Measurements from ENCODE around the gene NCMAP.

NCMAP gene

GRCh38 chr1:24572301-24572700 lies 16.4 kb downstream of the NCMAP start:
- Histone ChIP-seq H3K36me3 (ENCODE audit: insufficient read depth, low read length) (no peaks in the 10 kb centered on the region), H3K27ac (ENCODE audit: low read depth, low read length) (no peak overlapping the region), H3K4me3 (ENCODE audit: low read length) (no peak overlapping the region), H3K9me3 (ENCODE audit: insufficient read depth, low read depth, low read length) (no peaks in the 10 kb centered on the region), H3K4me1 (ENCODE audit: insufficient read depth, low read length) (no peaks in the 10 kb centered on the region), H3K9ac (ENCODE audit: low read depth, low read length) (no peak overlapping the region), H3K27me3 (ENCODE audit: insufficient read depth, low read length) (no peaks in the 10 kb centered on the region)
- WGBS, result 92% methylated on average over 9 of the region's 9 CpGs

DNA sequence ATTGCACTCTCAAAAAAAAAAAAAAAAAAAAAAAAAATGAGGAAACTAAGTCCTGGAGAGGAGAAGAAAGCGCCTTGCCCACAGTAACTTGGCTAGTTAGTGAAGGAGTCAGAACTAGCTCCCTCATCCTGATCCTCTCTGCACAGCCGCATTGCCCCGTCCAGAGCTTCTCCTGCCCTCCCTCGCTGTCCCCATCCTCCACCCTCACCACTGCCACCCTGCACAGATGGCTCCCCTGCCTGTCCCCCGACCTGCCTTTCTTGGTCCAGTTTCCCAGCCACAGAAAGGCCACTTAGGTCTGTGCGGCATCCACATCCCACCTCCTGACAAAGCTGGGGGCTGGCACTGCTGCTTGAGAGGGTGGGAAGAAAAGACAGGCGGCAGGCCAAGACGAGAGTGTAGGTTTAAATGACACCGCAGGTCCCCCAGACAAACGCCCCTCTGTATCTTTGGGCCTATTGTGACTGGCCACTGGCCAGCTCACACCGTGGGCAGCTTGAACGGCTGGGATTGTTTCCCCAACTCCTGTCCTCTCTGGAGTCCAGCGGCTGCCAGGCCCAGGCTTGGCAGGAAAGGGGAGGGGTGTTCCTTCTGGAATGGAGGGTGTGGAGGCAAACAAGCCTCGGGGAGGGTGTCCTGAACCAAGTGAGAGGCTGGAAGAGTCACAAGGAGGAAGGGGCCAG lies 20.2 kb downstream of the NCMAP start:
- Histone ChIP-seq H3K27me3 (ENCODE audit: insufficient read depth, low read length) (no peaks in the 10 kb centered on the region), H3K9ac (ENCODE audit: low read depth, low read length) (no peak overlapping the region), H3K27ac (ENCODE audit: low read depth, low read length) (no peak overlapping the region), H3K36me3 (ENCODE audit: insufficient read depth, low read length) (no peaks in the 10 kb centered on the region), H3K4me3 (ENCODE audit: low read length) (no peak overlapping the region), H3K4me1 (ENCODE audit: insufficient read depth, low read length) (no peaks in the 10 kb centered on the region), H3K9me3 (ENCODE audit: insufficient read depth, low read depth, low read length) (no peaks in the 10 kb centered on the region)
- WGBS, result 76% methylated on average over 13 of the region's 14 CpGs

DNA sequence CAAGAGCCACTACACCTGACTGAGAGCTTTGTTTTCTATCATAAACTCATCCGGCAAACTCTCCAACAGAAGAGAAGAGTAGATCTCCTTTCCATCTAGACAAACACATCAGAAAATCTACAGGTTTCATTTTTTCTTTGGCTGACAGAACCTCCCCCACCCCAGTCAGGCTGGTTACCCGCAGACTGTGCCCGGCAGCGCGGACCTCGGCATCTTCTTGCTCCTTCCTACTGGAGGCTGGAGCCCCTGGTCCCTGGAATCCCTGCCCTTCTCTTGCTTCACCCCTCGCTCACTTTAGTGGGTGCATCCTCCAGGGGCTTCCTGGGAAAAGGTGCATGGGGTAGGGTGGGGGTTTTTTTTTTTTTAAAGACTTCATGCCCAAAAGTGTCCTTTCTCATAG lies 23.0 kb downstream of the NCMAP start:
- H3K36me3 ChIP-seq (ENCODE audit: insufficient read depth, low read length), result no peaks in the 10 kb centered on the region
- H3K27ac ChIP-seq (ENCODE audit: low read depth, low read length), result no peak overlapping the region
- H3K27me3 ChIP-seq (ENCODE audit: insufficient read depth, low read length), result no peaks in the 10 kb centered on the region
- H3K4me3 ChIP-seq (ENCODE audit: low read length), result no peak overlapping the region
- no peaks in the 10 kb centered on the region for H3K9me3 ChIP-seq (ENCODE audit: insufficient read depth, low read depth, low read length)
- H3K4me1 ChIP-seq (ENCODE audit: insufficient read depth, low read length), result no peaks in the 10 kb centered on the region
- 94% methylated on average over 6 of the region's 7 CpGs for WGBS
- no peak overlapping the region for H3K9ac ChIP-seq (ENCODE audit: low read depth, low read length)

DNA sequence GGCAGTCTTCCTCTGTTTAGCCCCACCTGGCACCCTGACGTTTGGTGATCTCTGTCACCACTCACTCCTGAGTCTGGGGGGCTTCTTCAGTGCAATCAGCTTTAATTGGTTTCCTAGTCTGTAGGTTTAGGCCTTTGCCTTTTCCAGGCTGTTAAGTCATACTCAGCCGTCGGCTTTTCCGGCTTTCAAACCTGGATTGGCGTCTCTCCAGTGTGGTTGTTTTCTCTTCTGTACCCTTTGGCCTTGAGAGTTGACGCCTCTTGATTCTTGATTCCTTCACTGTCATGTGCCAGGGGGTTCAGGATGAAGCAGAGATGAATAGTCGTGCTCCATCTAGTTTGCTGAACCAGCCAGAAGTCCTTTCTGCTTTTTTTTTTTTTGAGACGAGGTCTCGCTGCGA lies 24.9 kb downstream of the NCMAP start:
- 85% methylated on average over 10 of the region's 10 CpGs for WGBS
- H3K4me1 ChIP-seq (ENCODE audit: insufficient read depth, low read length), result no peaks in the 10 kb centered on the region
- no peak overlapping the region for H3K9ac ChIP-seq (ENCODE audit: low read depth, low read length)
- no peaks in the 10 kb centered on the region for H3K9me3 ChIP-seq (ENCODE audit: insufficient read depth, low read depth, low read length)
- no peak overlapping the region for H3K4me3 ChIP-seq (ENCODE audit: low read length)
- no peaks in the 10 kb centered on the region for H3K36me3 ChIP-seq (ENCODE audit: insufficient read depth, low read length)
- no peaks in the 10 kb centered on the region for H3K27me3 ChIP-seq (ENCODE audit: insufficient read depth, low read length)
- no peak overlapping the region for H3K27ac ChIP-seq (ENCODE audit: low read depth, low read length)

- Histone ChIP-seq H3K27ac (ENCODE audit: low read depth, low read length) (no peak overlapping the region), H3K4me3 (ENCODE audit: low read length) (no peak overlapping the region), H3K27me3 (ENCODE audit: insufficient read depth, low read length) (no peaks in the 10 kb centered on the region), H3K9ac (ENCODE audit: low read depth, low read length) (no peak overlapping the region), H3K36me3 (ENCODE audit: insufficient read depth, low read length) (no peaks in the 10 kb centered on the region), H3K9me3 (ENCODE audit: insufficient read depth, low read depth, low read length) (no peaks in the 10 kb centered on the region), H3K4me1 (ENCODE audit: insufficient read depth, low read length) (no peaks in the 10 kb centered on the region)
- WGBS, result 91% methylated on average over 6 of the region's 6 CpGs
Observed at GRCh38 chr1:24584171-24584647, 28.3 kb downstream of the NCMAP start.

GRCh38 chr1:24586119-24586518 lies 30.2 kb downstream of the NCMAP start:
- H3K27me3 ChIP-seq (ENCODE audit: insufficient read depth, low read length), result no peaks in the 10 kb centered on the region
- WGBS, result 87% methylated on average over 10 of the region's 10 CpGs
- H3K27ac ChIP-seq (ENCODE audit: low read depth, low read length), result no peak overlapping the region
- no peak overlapping the region for H3K9ac ChIP-seq (ENCODE audit: low read depth, low read length)
- H3K36me3 ChIP-seq (ENCODE audit: insufficient read depth, low read length), result no peaks in the 10 kb centered on the region
- H3K4me3 ChIP-seq (ENCODE audit: low read length), result no peak overlapping the region
- no peaks in the 10 kb centered on the region for H3K9me3 ChIP-seq (ENCODE audit: insufficient read depth, low read depth, low read length)
- H3K4me1 ChIP-seq (ENCODE audit: insufficient read depth, low read length), result no peaks in the 10 kb centered on the region

GRCh38 chr1:24586970-24587820 lies 31.3 kb downstream of the NCMAP start:
- 46% methylated on average over 7 of the region's 9 CpGs for WGBS
- no peaks in the 10 kb centered on the region for H3K4me1 ChIP-seq (ENCODE audit: insufficient read depth, low read length)
- no peak overlapping the region for H3K4me3 ChIP-seq (ENCODE audit: low read length)
- H3K9me3 ChIP-seq (ENCODE audit: insufficient read depth, low read depth, low read length), result no peaks in the 10 kb centered on the region
- no peak overlapping the region for H3K9ac ChIP-seq (ENCODE audit: low read depth, low read length)
- H3K36me3 ChIP-seq (ENCODE audit: insufficient read depth, low read length), result no peaks in the 10 kb centered on the region
- H3K27me3 ChIP-seq (ENCODE audit: insufficient read depth, low read length), result no peaks in the 10 kb centered on the region
- H3K27ac ChIP-seq (ENCODE audit: low read depth, low read length), result no peak overlapping the region

DNA sequence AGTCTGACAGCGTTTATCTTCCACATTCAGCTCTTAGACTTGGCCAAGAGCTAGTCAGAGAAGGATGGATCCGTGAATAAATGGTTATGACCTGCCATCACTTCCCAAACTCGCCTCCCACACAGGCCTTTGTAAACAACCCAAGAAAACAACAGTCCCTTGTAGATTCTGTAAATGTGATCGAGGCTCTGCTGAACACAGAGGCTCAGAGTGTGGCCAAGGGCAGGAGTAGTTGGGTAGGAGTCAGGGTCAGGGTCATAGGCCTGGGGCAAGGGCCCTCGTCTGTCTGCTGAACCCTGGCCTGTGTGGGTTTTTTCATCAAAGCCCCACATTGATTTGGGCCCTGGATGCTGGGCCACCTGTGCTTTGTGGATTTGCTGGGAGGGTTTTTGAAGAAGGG lies 32.7 kb downstream of the NCMAP start:
- no peaks in the 10 kb centered on the region for H3K9me3 ChIP-seq (ENCODE audit: insufficient read depth, low read depth, low read length)
- 97% methylated on average over 5 of the region's 5 CpGs for WGBS
- H3K27ac ChIP-seq (ENCODE audit: low read depth, low read length), result no peak overlapping the region
- no peaks in the 10 kb centered on the region for H3K27me3 ChIP-seq (ENCODE audit: insufficient read depth, low read length)
- no peaks in the 10 kb centered on the region for H3K36me3 ChIP-seq (ENCODE audit: insufficient read depth, low read length)
- no peak overlapping the region for H3K9ac ChIP-seq (ENCODE audit: low read depth, low read length)
- H3K4me1 ChIP-seq (ENCODE audit: insufficient read depth, low read length), result no peaks in the 10 kb centered on the region
- H3K4me3 ChIP-seq (ENCODE audit: low read length), result no peak overlapping the region

DNA sequence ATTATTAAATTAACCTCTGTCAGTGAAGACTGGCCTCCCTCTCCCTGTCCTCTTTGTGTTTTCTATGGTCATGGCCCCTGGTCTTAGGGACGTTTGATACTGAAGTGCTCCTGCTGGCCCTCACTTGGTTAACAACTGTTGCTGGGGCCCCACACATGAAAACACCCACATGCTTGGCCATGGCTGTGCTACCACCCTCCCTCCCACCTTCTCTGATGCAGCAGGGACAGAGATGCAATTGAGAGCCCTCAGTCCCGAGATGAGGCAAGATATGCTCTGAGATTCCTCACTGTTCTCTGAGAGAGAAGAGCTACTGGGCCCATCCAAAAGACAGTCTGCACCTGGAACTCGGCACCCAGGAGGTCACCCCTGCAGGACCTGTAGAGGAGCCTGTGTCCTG lies 33.3 kb downstream of the NCMAP start:
- 83% methylated on average over 3 of the region's 3 CpGs for WGBS
- H3K9me3 ChIP-seq (ENCODE audit: insufficient read depth, low read depth, low read length), result no peaks in the 10 kb centered on the region
- no peak overlapping the region for H3K27ac ChIP-seq (ENCODE audit: low read depth, low read length)
- no peaks in the 10 kb centered on the region for H3K27me3 ChIP-seq (ENCODE audit: insufficient read depth, low read length)
- H3K9ac ChIP-seq (ENCODE audit: low read depth, low read length), result no peak overlapping the region
- no peaks in the 10 kb centered on the region for H3K4me1 ChIP-seq (ENCODE audit: insufficient read depth, low read length)
- no peak overlapping the region for H3K4me3 ChIP-seq (ENCODE audit: low read length)
- H3K36me3 ChIP-seq (ENCODE audit: insufficient read depth, low read length), result no peaks in the 10 kb centered on the region

DNA sequence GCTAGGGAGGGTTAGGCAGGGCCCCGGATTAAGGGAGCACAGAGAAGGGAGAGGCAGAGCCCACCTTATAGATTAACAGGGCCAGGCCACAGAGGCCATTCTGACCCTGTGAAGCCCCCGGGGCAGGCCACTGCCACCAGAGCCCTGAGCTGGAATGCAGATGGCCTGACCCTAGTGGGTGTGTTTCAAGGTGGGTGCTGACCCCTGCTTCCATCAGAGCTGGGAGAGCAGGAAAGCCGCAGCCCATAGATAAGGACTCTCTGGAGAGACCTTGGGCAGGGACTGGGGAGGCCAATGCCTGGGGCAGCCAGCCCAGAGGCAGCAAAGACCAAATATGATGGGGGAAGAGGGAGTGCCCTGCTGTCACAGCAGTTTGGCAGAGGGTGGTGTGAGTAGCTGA lies 35.9 kb downstream of the NCMAP start:
- Histone ChIP-seq H3K36me3 (ENCODE audit: insufficient read depth, low read length) (no peaks in the 10 kb centered on the region), H3K9me3 (ENCODE audit: insufficient read depth, low read depth, low read length) (no peaks in the 10 kb centered on the region), H3K4me1 (ENCODE audit: insufficient read depth, low read length) (no peaks in the 10 kb centered on the region), H3K4me3 (ENCODE audit: low read length) (no peak overlapping the region), H3K27ac (ENCODE audit: low read depth, low read length) (no peak overlapping the region), H3K9ac (ENCODE audit: low read depth, low read length) (no peak overlapping the region), H3K27me3 (ENCODE audit: insufficient read depth, low read length) (no peaks in the 10 kb centered on the region)
- 90% methylated on average over 3 of the region's 3 CpGs for WGBS

DNA sequence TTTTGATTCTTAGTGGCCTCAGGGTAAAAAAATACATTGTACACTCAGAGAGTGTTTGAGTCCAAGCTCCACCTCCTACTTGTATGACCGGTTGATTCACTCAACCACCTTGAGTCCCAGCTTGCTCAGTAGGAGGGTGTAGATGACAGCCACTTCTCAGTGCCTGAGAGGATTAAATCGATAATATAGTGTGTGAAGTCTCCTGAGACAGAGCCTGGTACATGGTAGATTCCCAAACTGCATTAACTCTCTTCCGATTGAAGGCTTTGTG lies 38.4 kb downstream of the NCMAP start:
- Histone ChIP-seq H3K4me3 (ENCODE audit: low read length) (no peak overlapping the region), H3K36me3 (ENCODE audit: insufficient read depth, low read length) (no peaks in the 10 kb centered on the region), H3K27ac (ENCODE audit: low read depth, low read length) (no peak overlapping the region), H3K9me3 (ENCODE audit: insufficient read depth, low read depth, low read length) (no peaks in the 10 kb centered on the region), H3K4me1 (ENCODE audit: insufficient read depth, low read length) (no peaks in the 10 kb centered on the region), H3K27me3 (ENCODE audit: insufficient read depth, low read length) (no peaks in the 10 kb centered on the region), H3K9ac (ENCODE audit: low read depth, low read length) (no peak overlapping the region)
- WGBS, result 90% methylated on average over 3 of the region's 3 CpGs

All from HUES64 (cell line).